Brain microvascular endothelial cell (primary cell): ENCODE results near the gene FNTB.

ENCODE experiments used
- DNase-seq: peaks from one replicate; pipeline ENCODE4 v3.0.0-alpha.2; 2020
- H3K27ac ChIP-seq: fragments of 250-450 bp; sonication (Bioruptor Pico); 2 replicates; pipeline ENCODE4 v1.5.1; 2020; ENCODE audit warnings: mild to moderate bottlenecking, moderate library complexity
- H3K27me3 ChIP-seq: fragments of 250-450 bp; sonication (Bioruptor Pico); replicated peaks from 2 replicates; pipeline ENCODE4 v1.5.1; 2020; ENCODE audit warnings: mild to moderate bottlenecking
- H3K36me3 ChIP-seq: fragments of 250-450 bp; sonication (Bioruptor Pico); replicated peaks from 2 replicates; pipeline ENCODE4 v1.5.1; 2020; ENCODE audit warnings: mild to moderate bottlenecking
- H3K4me3 ChIP-seq: 2 replicates; pipeline ENCODE4 v1.5.1; 2011; ENCODE audit warnings: low read depth, mild to moderate bottlenecking, control low read depth, low read length, moderate library complexity
- CTCF ChIP-seq: IDR thresholded peaks from 2 replicates; pipeline ENCODE4 v1.5.1; 2011; ENCODE audit warnings: low read depth, mild to moderate bottlenecking, moderate library complexity, low read length, control low read depth, inconsistent platforms; ENCODE audit errors: missing control alignments
- in situ Hi-C: cut with HindIII; loops from 2 replicates; pipeline ENCODE4 v1.10.0; 2017; ENCODE audit warnings: low sequenced_read_pairs, low pct_ligation_motif_present

FNTB gene

GRCh38 chr14:65073605-65074201 lies 87.0 kb downstream of the FNTB start:
- Histone ChIP-seq H3K27ac (no peak overlapping the region), H3K4me3 (no peak overlapping the region), H3K27me3 (no peaks in the 10 kb centered on the region), H3K36me3 (peaks cover 22% of the 10 kb centered on the region)
- in situ Hi-C loops, result no loop called here
- no peak for TF ChIP-seq CTCF
- DNase-seq, result no peak

GRCh38 chr14:65074449-65075150 lies 87.9 kb downstream of the FNTB start:
- H3K27ac ChIP-seq, result no peak overlapping the region
- H3K27me3 ChIP-seq, result no peaks in the 10 kb centered on the region
- peaks cover 29% of the 10 kb centered on the region for H3K36me3 ChIP-seq
- in situ Hi-C loops, result no loop called here
- DNase-seq, result no peak
- no peak overlapping the region for H3K4me3 ChIP-seq
- TF ChIP-seq CTCF, result no peak

GRCh38 chr14:65075628-65076325 lies 89.1 kb downstream of the FNTB start:
- Histone ChIP-seq H3K27ac (no peak overlapping the region), H3K36me3 (peaks cover 34% of the 10 kb centered on the region), H3K27me3 (no peaks in the 10 kb centered on the region), H3K4me3 (no peak overlapping the region)
- no peak for TF ChIP-seq CTCF
- in situ Hi-C loops, result no loop called here
- no peak for DNase-seq

GRCh38 chr14:65077318-65077717 lies 90.6 kb downstream of the FNTB start:
- DNase-seq, result no peak
- no peak overlapping the region for H3K27ac ChIP-seq
- H3K4me3 ChIP-seq, result no peak overlapping the region
- H3K27me3 ChIP-seq, result no peaks in the 10 kb centered on the region
- in situ Hi-C loops, result no loop called here
- H3K36me3 ChIP-seq, result peaks cover 42% of the 10 kb centered on the region
- TF ChIP-seq CTCF, result no peak

- H3K36me3 ChIP-seq, result peaks cover 53% of the 10 kb centered on the region
These were observed 92.5 kb downstream of the FNTB start for GRCh38 chr14:65079201-65079600.

More at GRCh38 chr14:65079201-65079600, 92.5 kb downstream of the FNTB start:
- in situ Hi-C loops, result no loop called here
- H3K27ac ChIP-seq, result no peak overlapping the region
- no peak for TF ChIP-seq CTCF
- no peaks in the 10 kb centered on the region for H3K27me3 ChIP-seq
- no peak overlapping the region for H3K4me3 ChIP-seq
- DNase-seq, result no peak
